Colon (tissue), 2 donors: ENCODE measurements around the gene KCTD4.
"Not testable (repeated sequence)": the region's sequence is repeated elsewhere in the genome, so short reads cannot be mapped to it uniquely, and the experiment has no call there.

Experiments
- FAIRE-seq: peaks from 2 replicates; lab custom pipeline; 2012; peaks lifted over from hg19 to GRCh38; lab: Jason Lieb, UNC
- donor health status: control.
- donor health status: control.

The KCTD4 gene

GRCh38 chr13:45200701-45201232 lies at the start of gene KCTD4:
Gene KCTD4, minus strand, starts transcription at chr13:45201045. Its CDS starts 6,478 bp downstream, at chr13:45194567.
- no peak for FAIRE-seq

DNA sequence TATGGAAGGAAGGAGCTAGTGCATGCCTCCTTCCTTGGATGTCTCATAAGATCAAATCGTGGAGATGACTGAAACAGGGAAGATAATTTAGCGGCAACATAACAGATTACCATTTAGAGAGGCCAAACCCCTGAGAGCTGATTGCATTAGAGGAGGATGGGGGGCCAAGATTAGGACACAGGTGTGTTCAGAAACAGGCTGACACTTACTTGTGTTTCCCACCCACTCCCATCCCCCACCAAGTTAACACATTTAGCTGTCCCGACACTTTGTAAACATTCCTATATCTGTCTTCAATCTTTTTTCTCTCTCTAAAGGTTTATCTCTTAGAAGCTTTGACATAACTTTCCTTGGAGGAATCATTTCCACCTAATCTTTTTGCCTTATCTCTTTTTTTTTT lies 48.8 kb upstream of the KCTD4 start:
- FAIRE-seq, result no peak

DNA sequence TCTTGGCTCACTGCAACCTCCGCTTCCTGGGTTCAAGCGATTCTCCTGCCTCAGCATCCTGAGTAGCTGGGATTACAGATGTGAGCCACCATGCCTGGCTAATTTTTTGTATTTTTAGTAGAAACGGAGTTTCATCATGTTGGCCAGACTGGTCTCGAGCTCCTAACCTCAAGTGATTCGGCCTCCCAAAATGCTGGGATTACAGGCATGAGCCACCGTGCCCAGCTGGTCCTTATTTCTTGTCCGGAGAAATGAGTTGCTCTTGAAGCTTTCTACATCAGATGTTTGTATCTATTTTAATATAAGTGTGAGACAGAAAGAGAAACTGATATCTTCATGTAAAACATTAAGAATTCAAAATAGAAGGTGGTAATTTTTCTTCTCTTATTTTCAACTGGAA lies 43.9 kb upstream of the KCTD4 start:
- not testable (repeated sequence) for FAIRE-seq

GRCh38 chr13:45243077-45243476 lies 42.2 kb upstream of the KCTD4 start:
- FAIRE-seq, result no peak

GRCh38 chr13:45242524-45242923 lies 41.7 kb upstream of the KCTD4 start:
- no peak for FAIRE-seq

DNA sequence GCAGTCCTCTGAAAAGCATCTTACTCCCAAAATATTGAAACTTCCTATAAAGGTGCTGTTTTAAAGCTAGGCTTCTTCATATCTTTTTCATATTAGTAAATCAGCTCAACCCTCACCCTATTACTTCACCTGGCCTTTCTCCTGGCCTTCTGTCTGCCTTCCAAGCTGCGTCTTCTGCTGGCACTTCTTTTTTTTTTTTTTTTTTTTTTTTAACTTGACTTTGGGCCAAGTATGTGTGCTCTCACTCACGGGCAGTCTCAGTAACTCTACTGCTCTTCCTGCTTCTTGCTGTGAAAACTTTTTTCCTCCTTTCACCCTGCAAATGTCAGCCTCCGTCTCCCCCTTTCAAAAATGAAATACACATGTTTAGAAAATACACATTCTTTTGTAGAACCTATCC lies 41.2 kb upstream of the KCTD4 start:
- no peak for FAIRE-seq

DNA sequence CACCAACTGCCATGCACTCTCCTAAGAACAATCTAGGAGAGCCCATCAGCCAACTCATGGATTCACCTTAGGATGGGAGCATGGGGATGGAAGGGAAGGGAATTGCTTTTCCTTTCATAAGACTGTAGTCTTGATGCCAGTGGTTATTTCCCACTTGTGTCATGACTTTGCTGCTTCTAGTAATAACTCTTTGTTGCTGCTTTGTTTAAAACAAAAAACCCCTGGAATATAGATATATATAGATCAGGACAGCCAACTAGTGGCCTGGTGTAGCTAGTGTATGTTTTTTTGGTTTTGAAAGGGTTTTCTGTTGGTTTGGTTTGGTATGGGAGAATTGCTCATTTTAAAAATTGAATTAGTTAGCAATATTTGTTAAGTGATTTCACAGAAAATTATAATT lies 39.3 kb upstream of the KCTD4 start:
- no peak for FAIRE-seq

DNA sequence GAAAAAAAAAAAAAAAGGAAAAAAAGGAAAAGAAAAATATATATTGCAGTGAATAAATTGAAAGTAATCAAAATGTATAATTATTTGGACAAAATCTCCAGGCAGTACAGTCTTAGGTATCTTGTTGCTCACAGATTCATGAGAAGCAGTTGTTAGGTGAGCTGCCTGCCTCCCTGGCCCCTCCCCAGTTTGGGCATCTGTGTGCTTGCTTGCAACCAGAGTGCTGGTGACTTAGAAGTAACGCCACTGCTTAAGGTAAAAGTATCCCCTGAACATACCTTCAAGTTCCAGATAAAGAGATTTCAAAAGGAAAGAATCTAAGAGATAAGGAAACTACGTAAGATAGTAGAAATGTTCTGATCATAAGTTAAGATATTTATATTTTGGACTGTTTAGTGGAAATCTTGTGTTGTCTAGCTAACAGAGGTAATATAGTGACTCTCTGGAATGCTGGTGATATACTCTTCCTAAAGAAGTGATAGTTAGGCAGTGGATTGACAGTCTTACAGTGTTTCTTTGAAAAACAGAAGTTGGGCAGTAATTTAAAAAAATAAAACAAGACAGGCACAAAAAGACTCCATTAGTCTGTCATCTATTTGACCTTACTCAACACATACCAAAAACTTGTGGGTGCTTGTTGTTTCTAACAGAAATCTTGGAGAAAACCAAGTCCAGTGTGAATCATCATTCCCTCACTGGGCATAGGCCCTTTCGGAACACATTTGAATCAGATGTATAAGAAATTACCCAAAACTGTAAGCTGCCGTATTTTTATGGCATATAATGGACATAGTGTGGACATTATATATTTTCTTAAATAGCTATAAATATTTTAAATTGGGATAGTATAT lies 38.3 kb upstream of the KCTD4 start:
- FAIRE-seq, result no peak

DNA sequence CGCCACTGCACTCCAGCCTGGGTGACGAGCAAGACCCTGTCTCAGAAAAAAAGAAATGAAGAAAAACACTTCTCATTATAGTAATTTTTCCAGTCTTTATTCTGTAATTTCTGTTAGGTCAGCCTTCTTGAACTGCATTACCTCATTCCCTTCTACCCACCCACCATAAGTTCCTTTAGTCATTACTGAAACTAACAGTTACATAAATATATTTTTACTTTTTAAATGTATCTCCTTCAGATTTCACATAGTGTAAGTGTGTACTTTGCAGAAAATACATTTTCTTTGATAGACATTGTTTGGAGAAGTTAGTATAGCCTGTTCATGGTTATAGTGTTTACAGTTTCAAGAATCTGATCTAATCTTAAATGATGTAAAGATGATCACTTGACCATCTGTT lies 31.7 kb upstream of the KCTD4 start:
- no peak for FAIRE-seq

- FAIRE-seq, result no peak
Observed at GRCh38 chr13:45231722-45232121, 30.9 kb upstream of the KCTD4 start.

- no peak for FAIRE-seq
Observed at GRCh38 chr13:45231305-45231704, 30.5 kb upstream of the KCTD4 start.

DNA sequence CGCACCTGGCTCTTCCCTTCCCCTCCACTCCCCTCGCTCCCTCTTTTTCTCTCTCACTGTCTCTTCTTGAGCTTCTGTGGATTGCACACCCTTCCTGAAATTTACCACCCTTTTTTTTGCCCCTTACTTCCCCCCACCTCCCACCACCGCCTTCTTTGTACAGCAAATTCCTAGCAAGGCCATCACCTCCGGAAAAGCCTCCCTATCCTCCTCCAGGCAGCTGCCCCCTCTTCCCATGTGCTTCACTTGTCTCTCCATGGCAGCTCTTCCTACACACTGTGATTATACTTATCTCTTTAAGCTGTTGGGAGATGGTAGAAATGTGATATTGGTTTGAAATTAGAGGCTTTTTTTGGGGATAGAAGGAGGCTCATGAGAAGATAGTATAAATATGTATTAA lies 28.3 kb upstream of the KCTD4 start:
- FAIRE-seq, result no peak

GRCh38 chr13:45228002-45228401 lies 27.2 kb upstream of the KCTD4 start:
- FAIRE-seq, result no peak

- no peak for FAIRE-seq
Observed at GRCh38 chr13:45226024-45226423, 25.2 kb upstream of the KCTD4 start.

GRCh38 chr13:45225370-45225769 lies 24.5 kb upstream of the KCTD4 start:
- no peak for FAIRE-seq

- no peak for FAIRE-seq
Observed at GRCh38 chr13:45224176-45224575, 23.3 kb upstream of the KCTD4 start.

- FAIRE-seq, result no peak
Observed at GRCh38 chr13:45222919-45223318, 22.1 kb upstream of the KCTD4 start.

GRCh38 chr13:45222516-45222915 lies 21.7 kb upstream of the KCTD4 start:
- FAIRE-seq, result no peak

DNA sequence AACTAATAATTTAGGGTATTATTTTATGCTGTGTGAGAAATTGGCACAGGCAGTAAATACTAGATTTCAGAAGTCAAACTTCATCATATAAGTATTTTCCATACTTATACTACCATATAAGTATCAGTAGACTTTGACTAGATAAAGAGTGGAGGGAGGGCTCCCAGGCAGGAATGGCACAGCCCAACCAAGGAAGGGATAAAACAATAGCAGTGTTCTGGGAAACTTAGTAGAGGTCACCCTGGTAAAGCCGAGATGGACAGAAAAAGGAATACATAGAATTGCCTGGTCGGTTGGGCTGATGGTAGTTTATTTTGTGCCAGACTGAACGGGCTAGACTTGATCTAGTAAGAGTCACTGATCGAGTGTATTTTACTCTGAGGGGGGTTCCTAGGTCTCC lies 19.6 kb upstream of the KCTD4 start:
- no peak for FAIRE-seq

DNA sequence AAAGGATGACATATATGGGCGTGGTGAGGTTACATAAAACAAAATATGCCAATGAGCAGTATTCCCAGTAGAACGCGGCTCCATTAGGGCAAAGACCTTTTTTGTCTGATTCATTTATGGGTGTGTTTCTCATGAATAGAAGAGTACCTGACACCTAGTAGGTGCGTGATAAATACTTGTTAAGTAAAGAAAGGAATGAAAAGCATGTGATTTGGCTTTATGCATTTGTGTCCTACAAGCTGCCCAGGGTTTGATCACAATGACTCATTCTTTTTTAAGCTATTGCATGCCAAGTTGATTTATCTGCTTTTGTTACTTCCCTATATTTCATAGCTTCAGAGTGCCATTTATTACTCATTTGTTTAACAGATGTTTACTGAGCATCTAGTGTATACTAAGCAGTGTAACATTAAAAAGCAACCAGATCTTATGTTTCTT lies 19.1 kb upstream of the KCTD4 start:
- FAIRE-seq, result peak; percentile 38

- no peak for FAIRE-seq
Observed at GRCh38 chr13:45219123-45219891, 18.5 kb upstream of the KCTD4 start.

DNA sequence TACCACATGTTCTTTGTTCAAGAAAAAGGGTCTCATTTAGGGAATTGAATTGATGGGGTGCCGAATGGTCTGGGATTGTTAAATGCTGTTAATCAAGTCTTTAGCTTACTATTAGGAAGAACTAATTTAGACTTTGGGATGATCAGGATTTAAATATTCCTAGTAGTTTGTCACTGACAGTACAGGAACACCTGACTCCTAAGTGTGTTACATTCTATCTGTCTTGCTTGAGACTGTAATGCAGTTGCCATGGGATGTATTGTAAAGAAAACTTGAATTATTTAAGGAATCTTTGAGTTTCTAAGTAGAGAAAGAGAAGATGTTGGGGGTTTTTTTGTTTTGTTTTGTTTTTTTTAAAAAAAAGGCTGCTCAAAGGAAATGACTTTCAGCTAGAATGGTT lies 17.8 kb upstream of the KCTD4 start:
- FAIRE-seq, result no peak

GRCh38 chr13:45216193-45216592 lies 15.3 kb upstream of the KCTD4 start:
- FAIRE-seq, result no peak
